Measurements from ENCODE around the gene NRP1. TPM values are rescaled to one million over a fixed set of nuclear protein-coding genes. Genes with fewer than 3 reads are reported as not detected.
"Not testable (repeated sequence)": the region's sequence is repeated elsewhere in the genome, so short reads cannot be mapped to it uniquely, and the experiment has no call there.

Gene NRP1
- total RNA-seq, 1 donor from 2014 or later, result 138 TPM

DNA sequence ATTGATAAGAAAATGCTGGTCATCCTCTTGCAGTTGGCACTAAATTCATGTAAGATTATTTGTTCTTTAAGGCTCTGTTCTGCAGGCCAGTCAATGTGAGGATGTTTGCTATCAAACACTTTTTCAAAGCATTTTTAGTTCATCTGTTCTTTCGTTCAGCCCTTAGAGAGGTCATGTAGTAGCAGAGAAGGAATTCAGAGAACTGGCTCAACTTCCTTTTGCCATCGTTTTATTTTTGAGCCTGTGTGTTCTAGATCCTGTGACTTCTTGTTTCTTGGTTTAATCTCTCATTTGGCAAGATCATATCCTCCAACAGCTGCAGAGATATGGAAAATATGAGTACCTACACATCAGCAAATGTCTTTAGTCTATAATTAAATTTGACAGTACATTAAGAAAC, 184.3 kb downstream of the NRP1 start:
- no peak for DNase-seq (ENCODE audit: low spot score)
- intact Hi-C loops (cut with DNase I), result loop anchor here (5.0 to 10.0 kb wide), 2 partner anchors 33 to 355 kb away; no protein-coding TSS in a partner anchor

DNA sequence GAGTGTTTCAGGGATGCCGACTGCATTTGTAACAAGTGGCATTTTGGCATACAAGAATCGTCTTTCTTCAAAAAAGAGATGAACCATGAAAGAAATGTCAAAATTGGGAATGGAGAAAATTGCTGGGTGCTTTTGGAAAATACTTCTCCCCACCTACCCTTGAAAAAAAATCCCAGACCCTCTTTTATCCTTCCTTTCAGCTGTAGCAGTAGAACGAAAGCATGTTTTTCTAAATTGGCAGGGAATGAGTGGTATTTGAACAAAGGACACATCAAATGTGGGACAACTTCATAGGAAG, 187.5 kb downstream of the NRP1 start:
- intact Hi-C loops (cut with DNase I), result no loop called here

DNA sequence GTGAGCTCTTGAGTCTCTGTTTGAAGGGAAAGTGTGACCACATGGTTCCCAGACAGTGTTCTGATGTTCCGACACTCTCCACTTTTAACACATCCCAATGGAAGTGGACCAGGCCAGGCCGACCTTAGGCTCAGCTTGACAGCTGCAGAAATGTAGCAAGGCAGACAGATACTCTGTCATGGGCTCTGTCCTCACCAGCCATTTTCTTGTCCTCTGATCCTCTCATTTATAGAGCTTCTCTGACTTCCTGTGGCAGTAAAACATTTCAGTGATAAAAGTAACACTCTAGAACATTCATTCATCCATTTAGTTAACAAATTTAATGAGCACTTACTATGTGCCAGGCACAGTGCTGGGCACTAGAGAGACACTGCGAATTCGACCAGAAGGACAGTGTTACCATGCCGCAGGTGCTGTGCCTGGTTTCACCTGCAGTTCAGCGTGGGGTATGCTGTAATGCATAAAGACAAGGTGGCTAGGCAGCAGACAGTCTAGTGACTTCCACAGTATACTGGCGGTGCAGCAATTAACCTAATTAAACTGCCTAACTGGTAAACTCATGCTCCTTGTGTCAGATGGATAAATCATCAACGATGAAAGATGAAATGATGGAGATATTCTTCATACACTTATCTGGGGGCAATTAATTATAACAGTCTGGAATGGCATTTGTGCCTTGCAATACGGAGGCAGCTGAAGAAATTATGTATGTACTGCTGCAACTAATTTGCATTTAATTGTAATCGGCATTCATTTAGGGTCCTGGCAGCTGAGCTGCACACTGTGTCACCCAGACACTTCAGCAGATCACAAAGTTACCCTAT, 188.1 kb downstream of the NRP1 start:
- DNase-seq (ENCODE audit: low spot score), result no peak
- intact Hi-C loops (cut with DNase I), result no loop called here

More for the DNA sequence above, 187.5 kb downstream of the NRP1 start:
- DNase-seq (ENCODE audit: low spot score), result no peak

DNA sequence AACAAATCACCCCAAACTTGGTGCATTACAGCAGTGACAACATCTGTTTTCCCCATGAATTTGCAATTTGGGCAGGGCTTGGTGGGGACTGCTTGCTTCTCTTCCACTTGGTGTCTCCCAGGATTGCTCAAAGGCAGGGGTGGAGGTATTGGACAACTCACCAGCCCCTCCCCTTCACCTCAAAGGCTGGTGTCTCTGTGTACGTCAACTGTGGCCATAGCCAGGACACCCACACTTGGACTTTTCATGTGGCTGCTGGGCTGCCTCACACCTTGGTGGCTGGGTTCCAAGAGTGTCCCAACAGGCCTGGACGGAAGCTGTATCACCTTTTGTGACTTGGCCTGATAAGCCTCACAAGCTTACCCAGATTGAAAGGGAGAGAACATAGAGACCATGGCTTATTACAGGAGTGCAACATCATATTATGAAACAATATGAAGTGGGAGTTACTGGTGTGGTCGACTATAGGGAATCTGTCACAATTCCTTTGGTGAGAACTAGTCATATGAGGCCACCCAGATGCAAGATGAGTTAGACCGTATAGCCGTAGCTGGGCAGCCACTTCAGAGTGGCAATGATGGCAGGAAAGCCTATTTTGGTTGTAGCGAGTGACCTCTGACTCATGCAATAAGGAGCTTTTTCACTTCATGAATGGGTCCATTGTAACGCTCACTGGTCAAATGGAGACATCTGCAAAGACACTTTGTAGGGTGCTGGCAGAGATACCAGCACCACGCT, 188.8 kb downstream of the NRP1 start:
- intact Hi-C loops (cut with DNase I), result no loop called here

DNA sequence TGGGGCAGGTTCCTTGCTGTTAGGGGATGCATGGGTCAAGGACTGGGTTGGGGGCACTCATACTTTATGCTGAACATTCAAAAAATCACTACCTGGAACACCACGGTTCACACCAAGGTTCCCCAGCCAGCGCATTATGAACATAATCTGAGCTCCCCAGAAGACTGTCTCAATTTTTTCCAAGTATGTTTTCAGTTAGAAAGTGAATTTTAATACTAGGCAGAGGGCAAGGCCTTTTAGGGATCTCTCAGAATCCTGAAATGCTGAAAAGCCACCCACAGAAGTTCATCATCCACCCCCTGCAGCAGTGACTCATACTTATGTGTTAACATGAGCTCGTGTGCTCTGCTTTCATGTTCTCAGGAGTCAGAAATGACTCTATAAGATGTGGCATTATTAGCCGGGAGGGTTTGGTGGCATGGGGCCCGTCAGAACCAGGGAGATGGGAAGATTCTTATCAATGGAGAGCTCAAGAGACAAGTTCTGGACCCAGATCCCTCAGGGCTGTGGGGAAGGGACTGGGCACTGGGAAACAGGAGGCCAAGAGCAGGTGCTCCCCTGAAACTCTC, 191.2 kb downstream of the NRP1 start:
- intact Hi-C loops (cut with DNase I), result no loop called here
- DNase-seq (ENCODE audit: low spot score), result no peak

More for the DNA sequence above, 188.8 kb downstream of the NRP1 start:
- DNase-seq (ENCODE audit: low spot score), result no peak

DNA sequence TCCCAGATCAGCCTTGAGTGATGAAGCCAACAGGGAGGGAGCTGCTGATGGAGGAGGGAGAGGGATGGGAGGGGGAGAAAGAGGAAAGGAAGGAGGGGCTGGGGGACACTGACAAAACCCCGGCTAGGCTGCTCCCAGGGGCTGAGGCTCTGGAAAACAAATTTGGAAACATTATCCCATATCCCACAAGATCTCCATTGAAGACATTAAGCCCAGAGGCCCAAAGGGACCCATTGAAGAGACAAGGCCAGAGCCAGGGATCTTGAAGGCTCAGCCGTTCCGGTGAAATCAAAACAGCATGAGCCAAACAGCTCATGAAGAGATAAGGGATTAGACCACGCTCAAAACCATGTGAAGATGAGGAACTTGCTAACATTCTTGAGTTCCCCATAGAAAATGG, 192.2 kb downstream of the NRP1 start:
- intact Hi-C loops (cut with DNase I), result no loop called here
- DNase-seq (ENCODE audit: low spot score), result no peak

DNA sequence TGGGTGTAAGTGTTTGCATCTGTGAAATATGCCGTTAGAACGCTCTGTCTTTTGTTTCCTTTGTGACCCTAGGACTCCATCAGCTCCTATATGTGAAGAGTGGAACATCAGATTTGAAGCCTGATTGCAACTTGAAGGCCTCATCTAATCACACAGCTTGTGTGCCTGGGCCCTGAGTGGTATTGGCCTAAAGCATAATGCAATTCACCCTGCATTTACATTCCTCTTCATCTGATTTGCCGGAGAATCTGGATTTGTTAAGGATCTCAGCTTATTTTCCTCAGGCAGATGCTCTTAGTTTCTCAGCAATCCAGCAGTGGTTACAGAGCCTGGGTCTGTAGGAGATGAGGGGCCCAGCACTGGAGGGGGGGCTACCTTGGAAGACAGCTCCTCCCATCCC, 193.2 kb downstream of the NRP1 start:
- intact Hi-C loops (cut with DNase I), result no loop called here
- DNase-seq (ENCODE audit: low spot score), result no peak

DNA sequence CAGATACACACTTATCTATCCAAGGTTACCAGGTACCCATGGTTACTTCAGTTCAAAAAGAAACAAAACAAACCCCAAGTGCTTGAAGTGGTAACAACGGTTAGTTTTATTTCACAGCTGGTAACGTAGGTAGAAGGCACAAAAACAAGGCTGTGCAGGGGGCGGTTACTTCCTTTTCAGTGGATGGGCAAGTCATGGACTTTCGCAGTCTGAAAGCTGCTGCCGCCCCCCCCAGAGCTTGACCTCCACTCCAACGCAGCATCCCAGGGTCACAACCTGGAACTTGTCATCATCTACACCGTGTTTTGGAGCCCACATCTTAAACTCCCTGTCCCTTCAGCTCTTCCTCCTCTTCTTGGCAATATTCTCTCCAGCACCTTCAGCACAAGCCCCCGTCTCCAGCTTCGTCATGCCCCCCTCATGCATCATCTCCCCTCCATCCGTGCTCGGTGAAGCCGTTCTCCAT, 195.3 kb downstream of the NRP1 start:
- intact Hi-C loops (cut with DNase I), result no loop called here
- DNase-seq (ENCODE audit: low spot score), result no peak

DNA sequence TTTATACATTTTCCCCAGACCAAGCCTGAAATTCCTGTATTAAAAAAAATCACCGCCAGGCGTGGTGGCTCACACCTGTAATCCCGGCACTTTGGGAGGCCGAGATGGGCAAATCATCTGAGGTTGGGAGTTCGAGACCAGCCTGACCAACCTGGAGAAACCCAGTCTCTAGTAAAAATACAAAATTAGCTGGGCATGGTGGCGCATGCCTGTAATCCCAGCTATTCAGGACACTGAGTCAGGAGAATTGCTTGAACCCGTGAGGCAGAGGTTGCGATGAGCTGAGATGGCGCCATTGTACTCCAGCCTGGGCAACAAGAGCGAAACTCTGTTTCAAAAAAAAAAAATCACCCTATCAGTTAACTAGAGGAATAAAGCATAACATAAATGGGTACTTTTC, 195.8 kb downstream of the NRP1 start:
- intact Hi-C loops (cut with DNase I); DNase-seq (ENCODE audit: low spot score): not testable (repeated sequence)

DNA sequence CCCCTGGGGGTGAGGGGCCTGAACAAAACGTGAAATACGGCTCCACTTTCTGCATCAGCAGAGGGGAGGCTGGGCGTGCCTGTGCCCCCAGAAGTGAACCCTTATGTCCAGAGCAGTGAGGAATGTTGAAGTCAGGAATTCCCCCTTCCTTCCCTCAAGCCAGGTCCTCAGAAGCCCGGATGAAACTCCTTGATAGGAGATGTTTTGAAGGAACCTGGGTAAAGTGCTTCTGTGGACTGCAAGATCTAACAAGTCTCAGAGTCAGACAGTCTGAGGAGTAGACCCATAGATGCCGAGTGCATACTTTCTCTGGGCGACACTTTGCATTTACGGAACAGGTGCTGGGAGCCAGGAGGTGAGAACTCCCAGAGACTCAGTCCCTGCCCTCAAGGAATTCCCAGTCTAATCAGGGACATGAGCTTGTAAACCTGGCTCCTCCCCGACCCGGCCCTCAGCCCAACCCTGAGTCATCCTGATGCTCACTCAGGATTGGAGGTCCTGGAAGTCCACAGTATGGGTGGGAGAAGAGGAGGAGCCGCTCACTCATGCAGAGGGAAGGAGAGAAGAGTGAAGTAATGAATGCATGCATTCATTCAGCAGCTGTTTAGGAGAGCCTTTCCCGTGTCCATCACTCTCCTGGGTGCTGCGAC, 197.0 kb downstream of the NRP1 start:
- intact Hi-C loops (cut with DNase I), result no loop called here
- DNase-seq (ENCODE audit: low spot score), result no peak

DNA sequence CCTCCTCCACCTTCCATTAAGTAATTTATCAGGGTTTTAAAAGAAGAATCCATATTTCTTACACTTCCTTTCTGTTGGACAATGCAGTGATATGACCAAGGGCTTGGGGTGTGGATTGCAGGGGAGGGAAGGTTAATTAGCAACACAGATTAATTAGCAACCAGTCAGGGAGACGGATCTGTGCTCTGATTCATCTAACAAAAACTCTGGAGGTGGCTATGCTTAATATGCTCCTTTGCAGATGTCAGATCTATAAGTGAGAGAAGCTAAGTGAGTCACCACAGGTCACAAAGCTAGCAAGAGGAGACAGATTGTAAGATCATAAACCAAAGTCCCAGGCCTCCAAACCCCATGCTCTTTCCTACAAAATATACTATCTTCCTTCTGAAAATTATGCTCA, 197.7 kb downstream of the NRP1 start:
- no peak for DNase-seq (ENCODE audit: low spot score)
- intact Hi-C loops (cut with DNase I), result no loop called here

DNA sequence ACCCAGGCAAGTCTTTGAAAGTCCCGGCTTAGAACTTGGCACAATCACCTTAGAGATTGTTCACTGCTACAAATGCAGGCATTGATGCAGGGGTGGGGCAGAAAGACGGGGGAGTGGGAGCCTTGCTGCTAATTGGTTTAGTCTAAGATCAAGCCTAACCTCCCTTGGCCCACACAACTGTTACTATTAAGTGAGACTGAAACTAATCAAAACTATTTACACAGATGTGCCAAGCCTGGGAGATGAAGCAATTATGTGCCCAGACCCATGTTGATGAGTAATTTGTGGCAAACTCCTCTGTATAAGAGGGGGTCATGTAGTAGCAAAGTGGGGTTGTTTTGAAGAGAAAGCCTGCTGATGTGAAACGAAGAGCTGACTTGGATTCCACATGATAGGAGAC, 198.2 kb downstream of the NRP1 start:
- DNase-seq (ENCODE audit: low spot score), result no peak
- intact Hi-C loops (cut with DNase I), result no loop called here

DNA sequence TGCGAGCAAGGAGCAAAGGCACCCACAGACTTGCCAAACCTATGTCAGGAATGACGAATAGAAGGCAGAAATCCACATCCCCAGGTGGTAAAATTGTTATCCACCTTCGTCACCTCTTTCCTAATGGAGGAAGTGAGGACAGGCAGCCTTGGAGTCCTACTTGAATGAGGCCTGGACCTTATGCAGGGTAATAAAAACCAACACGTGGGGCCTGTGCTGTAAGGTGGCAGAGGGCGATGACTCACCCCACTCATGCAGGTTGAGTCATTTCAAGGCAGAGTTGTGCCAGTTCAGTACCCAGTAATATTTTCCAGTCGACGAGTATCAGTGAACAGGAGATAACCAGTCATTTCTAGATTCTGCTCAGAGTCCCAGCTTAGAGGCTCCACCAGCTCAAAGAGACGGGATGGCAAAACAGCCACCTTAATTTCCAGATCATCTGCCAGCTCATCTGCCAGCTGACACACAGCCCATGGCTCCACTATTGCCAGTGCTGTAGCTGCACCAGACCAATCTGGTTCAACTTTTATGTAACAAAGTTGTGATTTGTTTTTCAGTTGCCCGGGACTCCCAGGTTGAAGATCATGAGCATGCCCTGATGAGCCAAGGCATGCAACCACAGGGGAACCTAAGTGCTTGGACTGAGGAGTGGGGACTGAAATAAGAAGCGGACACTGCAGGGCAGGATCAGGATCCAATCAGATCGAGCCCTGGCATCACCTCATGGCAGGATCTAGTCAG, 200.3 kb downstream of the NRP1 start:
- no peak for DNase-seq (ENCODE audit: low spot score)
- intact Hi-C loops (cut with DNase I), result no loop called here

DNA sequence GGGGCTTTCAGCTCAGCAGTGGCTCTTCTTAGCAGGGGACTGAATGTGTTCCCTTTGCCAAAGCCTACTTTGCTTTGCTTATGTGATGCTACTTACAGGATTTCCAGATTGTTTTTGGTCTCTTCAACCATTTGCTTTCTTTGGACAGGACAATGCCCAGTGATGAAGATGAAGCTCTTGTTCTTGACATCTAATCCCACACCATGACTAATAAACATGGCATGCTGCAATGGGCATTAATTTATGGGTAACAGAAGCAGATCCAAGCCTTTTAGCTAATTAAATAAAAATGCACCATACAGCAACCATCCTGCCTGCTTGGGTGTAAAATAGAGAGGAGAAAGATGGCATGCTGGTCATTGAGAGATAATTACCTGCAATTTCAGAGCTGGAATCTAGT, 200.9 kb downstream of the NRP1 start:
- intact Hi-C loops (cut with DNase I), result no loop called here

DNA sequence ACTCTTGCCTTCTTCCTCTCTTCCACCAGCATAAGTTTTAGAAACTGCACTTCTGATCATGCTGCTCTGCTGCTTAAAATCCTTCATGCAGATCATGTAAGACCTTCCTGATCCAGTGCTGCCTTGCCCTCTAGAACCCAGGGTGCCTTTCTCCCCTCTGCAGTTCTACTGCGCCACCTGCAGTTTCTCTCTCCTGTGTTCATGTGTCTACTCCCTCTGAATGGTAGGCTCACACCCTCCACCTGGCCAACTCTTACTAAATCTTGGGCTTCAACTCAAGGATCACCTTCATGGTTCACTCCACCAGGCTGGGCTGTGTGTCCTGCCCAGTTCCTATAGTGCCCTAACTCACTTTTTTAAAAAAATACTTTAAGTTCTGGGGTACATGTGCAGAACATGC, 201.8 kb downstream of the NRP1 start:
- intact Hi-C loops (cut with DNase I), result no loop called here
- no peak for DNase-seq (ENCODE audit: low spot score)

More for the DNA sequence above, 200.9 kb downstream of the NRP1 start:
- no peak for DNase-seq (ENCODE audit: low spot score)

DNA sequence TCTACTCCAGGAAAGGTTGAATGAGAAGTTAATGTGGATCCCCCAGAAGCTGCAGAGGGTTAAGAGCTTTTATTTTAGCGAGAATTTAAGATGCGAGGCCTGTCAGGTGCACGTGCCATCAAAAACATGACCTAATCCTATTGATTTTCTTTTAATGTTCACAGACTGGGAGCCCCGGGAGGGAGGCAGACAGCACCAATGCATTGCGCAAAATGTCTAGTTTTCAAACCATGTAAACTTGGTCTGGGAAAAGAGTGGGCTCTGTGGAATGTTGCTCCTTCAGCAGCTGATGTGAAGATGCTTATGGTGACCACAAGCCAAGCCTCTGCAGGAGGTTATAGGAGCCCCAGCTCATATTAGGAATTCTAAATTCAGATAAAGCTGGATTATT, 204.5 kb downstream of the NRP1 start:
- intact Hi-C loops (cut with DNase I), result loop anchor here (5.0 to 10.0 kb wide), 2 partner anchors 115 to 207 kb away; no protein-coding TSS in a partner anchor
- no peak for DNase-seq (ENCODE audit: low spot score)

DNA sequence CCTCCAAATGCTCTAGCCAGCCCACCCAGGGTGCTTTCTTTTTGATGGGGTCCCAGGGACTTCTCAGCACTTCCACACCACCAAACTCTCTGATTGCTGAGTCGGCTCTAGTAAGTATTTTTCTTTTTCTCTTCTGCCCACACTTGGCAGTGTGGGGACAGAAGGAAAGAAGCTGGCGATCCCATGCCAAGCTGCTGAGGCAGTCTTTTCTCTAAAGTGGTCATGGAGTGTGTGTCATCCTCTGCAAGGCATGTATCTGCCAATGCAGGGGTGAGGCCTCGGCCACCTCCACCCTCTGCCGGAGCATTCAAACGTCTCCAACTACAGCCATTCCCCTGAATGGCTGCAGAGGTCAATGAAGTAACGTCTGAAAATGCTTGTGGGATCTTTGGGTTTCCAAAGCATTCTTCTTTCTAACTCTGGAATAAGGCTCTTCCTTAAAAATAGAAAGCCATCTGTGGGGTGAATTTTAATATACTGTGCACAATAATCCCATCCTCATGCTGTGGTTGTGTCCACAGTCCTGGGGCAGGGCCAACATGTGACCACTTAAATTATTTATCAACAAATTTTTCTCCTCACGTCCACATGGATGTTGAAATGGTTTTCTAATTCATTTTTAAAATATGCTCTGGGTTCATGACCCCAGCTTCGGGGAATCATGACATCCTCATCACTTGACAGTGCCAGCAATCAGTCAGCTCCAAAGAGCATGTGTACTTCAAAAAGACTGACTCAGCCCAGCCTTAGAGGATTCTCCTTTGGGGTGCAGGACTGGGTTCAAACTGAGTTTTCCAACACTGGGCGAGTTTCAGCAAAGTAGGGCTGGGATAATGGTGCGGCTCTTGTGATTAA, 205.1 kb downstream of the NRP1 start:
- DNase-seq (ENCODE audit: low spot score), result no peak
- intact Hi-C loops (cut with DNase I), result loop anchor here (5.0 to 10.0 kb wide), 2 partner anchors 115 to 208 kb away; no protein-coding TSS in a partner anchor

DNA sequence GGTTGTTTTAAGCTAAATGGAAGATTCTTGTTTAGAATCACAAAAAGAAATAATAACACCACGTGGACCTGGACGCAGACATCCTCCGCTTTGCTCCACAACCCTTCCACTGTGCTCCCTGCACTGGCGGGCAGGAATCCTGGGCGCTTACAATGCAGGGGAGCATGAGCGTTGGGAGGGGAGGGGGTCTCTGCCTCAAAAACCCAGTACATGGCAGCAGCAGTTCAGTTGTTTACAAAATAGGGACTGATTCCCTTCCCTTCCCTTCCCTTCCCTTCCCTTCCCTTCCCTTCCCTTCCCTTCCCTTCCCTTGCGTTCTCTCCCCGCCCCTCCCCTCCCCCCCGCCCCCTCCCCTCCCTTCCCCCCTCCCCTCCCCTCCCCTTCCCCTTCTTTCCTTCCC, 206.8 kb downstream of the NRP1 start:
- intact Hi-C loops (cut with DNase I), result loop anchor here (5.0 to 10.0 kb wide), 2 partner anchors 113 to 210 kb away; no protein-coding TSS in a partner anchor

More for the DNA sequence above, 206.8 kb downstream of the NRP1 start:
- DNase-seq (ENCODE audit: low spot score), result no peak

Measured in cardiac septum (tissue), 1 donor.